Measurements from ENCODE around the gene LRRC63.

GRCh38 chr13:46192412-46192811 lies 19.3 kb upstream of the LRRC63 start:
- no peak for TF ChIP-seq CTCF (IDR thresholded peaks at IDR 0.05 in 2 of 3, conservative IDR thresholded peaks at IDR 0.05 in 1 of 3; ENCODE audit: borderline replicate concordance in 1 of 3, insufficient read depth in 1 of 3, low read depth in 2 of 3, low read length in 2 of 3)
- no peak for TF ChIP-seq SP1 (IDR thresholded peaks at IDR 0.05; ENCODE audit: low read depth)
- TF ChIP-seq MAX (IDR thresholded peaks at IDR 0.05): no peak
- TF ChIP-seq ATF3 (IDR thresholded peaks at IDR 0.05): no peak
- TF ChIP-seq ZFX (IDR thresholded peaks at IDR 0.05): no peak
- TF ChIP-seq EZH2 (IDR thresholded peaks at IDR 0.05): no peak

Data from HCT116 (cell line).